ENCODE measurements around the gene NPTX2.

DNA sequence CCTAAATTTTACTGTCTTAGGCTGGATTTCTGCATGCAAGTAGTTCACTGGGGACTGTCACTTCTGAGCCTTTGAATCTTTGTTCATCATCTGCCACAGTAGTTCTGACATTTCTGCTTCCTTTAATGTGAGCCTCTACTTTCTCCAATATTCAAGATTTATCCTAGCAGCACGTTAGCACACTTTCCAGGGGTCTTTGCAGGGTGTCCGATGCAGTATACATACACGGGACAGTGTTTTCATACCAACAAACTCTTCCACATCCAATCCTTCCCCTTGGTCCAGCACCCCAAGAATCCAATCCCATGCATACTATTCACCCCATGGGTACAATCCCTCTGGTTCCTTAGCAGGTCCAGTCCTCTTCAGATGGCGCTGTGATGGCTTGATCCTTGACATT lies 22.7 kb upstream of the NPTX2 start:
- TF ChIP-seq, protein P1, sequence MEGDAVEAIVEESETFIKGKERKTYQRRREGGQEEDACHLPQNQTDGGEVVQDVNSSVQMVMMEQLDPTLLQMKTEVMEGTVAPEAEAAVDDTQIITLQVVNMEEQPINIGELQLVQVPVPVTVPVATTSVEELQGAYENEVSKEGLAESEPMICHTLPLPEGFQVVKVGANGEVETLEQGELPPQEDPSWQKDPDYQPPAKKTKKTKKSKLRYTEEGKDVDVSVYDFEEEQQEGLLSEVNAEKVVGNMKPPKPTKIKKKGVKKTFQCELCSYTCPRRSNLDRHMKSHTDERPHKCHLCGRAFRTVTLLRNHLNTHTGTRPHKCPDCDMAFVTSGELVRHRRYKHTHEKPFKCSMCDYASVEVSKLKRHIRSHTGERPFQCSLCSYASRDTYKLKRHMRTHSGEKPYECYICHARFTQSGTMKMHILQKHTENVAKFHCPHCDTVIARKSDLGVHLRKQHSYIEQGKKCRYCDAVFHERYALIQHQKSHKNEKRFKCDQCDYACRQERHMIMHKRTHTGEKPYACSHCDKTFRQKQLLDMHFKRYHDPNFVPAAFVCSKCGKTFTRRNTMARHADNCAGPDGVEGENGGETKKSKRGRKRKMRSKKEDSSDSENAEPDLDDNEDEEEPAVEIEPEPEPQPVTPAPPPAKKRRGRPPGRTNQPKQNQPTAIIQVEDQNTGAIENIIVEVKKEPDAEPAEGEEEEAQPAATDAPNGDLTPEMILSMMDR (IDR thresholded peaks at IDR 0.05) = no peak
- TF ChIP-seq POLR2A (IDR thresholded peaks at IDR 0.05) = no peak

All from right lobe of liver (tissue), 4 donors.